ENCODE results near the gene KCNAB3. TPM values are rescaled to one million over a fixed set of nuclear protein-coding genes. Genes with fewer than 3 reads are reported as not detected.
"Not testable (repeated sequence)": the region's sequence is repeated elsewhere in the genome, so short reads cannot be mapped to it uniquely, and the experiment has no call there.

The KCNAB3 gene
- total RNA-seq, 1 donor from 2014 or later, result not detected

DNA sequence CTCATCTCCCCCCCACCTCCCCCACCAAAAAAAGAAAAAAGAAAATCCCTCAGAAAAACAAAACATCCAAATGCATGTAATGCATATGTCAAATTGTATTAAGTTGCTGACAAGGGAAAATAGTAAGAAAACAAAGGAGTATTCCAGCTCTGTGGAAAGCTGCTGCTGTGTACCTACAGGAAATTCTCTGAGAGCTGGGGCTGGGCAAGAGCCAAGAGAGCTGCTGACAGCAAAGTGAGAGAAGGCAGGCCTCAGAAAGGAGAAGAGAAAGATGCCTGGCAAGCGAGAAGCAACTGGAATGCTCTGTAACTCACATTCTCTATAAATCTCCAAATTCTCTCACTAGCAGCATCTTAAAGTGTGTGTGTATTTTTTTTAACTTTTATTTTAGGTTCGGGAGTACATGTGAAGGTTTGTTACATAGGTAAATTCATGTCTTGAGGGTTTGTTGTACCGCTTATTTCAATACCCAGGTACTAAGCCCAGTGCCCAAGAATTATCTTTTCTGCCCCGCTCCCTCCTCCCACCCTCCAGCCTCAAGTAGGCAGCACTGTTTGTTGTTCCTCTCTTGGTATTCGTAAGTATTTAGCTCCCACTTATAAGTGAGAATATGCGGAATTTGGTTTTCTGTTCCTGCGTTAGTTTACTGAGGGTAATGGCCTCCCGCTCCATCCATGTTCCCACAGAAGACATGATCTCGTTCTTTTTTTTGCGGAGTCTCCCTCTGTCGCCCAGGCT, 26.7 kb upstream of the KCNAB3 start:
- intact Hi-C loops (cut with DNase I), result no loop called here

DNA sequence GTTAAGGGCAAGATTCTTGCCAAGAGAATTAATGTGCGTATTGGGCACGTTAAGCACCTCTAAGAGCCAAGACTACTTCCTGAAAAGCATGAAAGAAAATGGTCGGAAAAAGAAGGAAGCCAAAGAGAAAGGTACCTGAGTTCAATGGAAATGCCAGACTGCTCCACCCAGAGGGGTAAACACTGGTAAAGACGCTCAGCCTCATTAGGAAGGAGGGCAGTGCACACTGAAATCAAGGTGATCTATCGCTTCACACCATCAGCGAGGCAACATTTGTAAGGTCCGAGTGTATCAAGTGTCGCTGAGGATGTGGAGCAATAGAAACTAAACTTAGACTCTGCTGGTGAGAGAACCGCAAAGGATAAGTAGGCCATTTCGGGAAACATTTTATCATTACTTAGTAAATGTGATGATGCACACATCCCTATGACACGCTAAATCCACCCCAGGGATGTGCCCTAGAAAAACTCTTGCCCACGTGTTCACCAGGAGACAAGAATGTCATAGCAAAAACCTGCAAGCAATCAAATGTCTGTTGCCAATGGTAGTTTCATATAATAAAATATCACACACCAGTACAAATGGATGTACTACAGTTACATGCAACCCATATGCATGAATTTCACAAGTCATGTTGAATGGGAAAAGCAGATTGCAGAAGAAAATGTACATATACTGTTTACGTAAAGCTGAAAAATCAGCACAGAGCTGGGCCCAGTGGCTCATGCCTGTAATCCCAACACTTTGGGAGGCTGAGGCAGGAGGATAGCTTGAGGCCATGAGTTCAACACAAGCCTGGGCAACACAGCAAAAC, 26.0 kb upstream of the KCNAB3 start:
- Histone ChIP-seq H3K27me3 (no peaks in the 10 kb centered on the region), H3K36me3 (no peaks in the 10 kb centered on the region), H3K4me1 (no peaks in the 10 kb centered on the region), H3K27ac (no peak overlapping the region), H3K4me3 (no peak overlapping the region), H3K9me3 (no peaks in the 10 kb centered on the region)
- TF ChIP-seq, protein P1, sequence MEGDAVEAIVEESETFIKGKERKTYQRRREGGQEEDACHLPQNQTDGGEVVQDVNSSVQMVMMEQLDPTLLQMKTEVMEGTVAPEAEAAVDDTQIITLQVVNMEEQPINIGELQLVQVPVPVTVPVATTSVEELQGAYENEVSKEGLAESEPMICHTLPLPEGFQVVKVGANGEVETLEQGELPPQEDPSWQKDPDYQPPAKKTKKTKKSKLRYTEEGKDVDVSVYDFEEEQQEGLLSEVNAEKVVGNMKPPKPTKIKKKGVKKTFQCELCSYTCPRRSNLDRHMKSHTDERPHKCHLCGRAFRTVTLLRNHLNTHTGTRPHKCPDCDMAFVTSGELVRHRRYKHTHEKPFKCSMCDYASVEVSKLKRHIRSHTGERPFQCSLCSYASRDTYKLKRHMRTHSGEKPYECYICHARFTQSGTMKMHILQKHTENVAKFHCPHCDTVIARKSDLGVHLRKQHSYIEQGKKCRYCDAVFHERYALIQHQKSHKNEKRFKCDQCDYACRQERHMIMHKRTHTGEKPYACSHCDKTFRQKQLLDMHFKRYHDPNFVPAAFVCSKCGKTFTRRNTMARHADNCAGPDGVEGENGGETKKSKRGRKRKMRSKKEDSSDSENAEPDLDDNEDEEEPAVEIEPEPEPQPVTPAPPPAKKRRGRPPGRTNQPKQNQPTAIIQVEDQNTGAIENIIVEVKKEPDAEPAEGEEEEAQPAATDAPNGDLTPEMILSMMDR (IDR thresholded peaks at IDR 0.05), result no peak
- intact Hi-C loops (cut with DNase I), result no loop called here
- no peak for DNase-seq (ENCODE audit: low spot score in 2 of 2)

More for the DNA sequence above, 26.7 kb upstream of the KCNAB3 start:
- no peak overlapping the region for H3K27ac ChIP-seq
- H3K27me3 ChIP-seq, result no peaks in the 10 kb centered on the region
- no peak overlapping the region for H3K4me3 ChIP-seq
- DNase-seq (ENCODE audit: low spot score in 2 of 2), result no peak
- H3K9me3 ChIP-seq, result no peaks in the 10 kb centered on the region
- TF ChIP-seq, protein P1 (IDR thresholded peaks at IDR 0.05), result no peak
- no peaks in the 10 kb centered on the region for H3K4me1 ChIP-seq
- no peaks in the 10 kb centered on the region for H3K36me3 ChIP-seq

DNA sequence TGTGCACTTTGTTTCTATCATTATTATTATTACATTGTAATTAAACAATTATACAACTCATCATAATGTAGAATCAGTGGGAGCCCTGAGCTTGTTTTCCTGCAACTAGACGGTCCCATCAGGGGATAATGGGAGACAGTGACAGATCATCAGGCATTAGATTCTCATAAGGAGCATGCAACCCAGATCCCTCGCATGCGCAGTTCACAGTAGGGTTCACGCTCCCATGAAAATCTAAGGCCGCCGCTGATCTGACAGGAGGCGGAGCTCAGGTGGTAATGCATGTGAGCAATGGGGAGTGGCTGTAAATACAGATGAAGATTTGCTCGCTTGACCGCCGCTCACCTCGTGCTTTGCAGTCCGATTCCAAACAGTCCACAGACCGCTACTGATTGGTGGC, 23.6 kb upstream of the KCNAB3 start:
- DNase-seq (ENCODE audit: low spot score in 2 of 2); H3K9me3 ChIP-seq; H3K27me3 ChIP-seq; H3K27ac ChIP-seq; H3K4me3 ChIP-seq; intact Hi-C loops (cut with DNase I); H3K4me1 ChIP-seq: not testable (repeated sequence)
- peaks cover 3 to 14% of the 10 kb centered on the region in 2 donors for H3K36me3 ChIP-seq

DNA sequence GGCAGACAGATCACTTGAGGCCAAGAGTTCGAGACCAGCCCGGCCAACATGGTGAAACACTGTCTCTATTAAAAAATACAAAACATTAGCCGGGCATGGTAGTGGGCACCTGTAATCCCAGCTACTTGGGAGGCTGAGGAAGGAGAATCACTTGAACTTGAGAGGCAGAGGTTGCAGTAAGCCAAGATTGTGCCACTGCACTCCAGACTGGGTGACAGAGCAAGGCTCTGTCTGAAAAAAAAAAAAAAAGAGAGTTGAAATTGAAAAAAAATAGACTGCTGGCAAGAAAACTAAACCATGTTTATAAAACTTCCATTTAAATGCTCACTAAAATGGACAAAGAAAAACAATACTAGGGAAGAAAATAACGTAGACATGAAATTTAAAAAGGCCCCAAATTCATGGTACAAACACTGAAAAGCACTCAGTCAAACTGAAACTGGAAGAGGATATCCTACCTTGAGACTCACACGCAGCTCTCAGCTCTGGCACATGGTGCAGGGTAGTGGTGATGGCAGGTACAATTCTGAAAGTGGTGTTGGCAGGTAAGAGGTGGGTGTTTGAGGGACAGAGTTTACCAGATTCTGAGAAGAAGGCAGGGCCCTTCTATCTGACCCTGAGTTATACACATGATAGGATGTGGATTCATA, 21.6 kb upstream of the KCNAB3 start:
- H3K36me3 ChIP-seq, result peaks cover 11 to 32% of the 10 kb centered on the region in 2 donors
- DNase-seq (ENCODE audit: low spot score in 2 of 2), result no peak
- H3K4me1 ChIP-seq, result no peaks in the 10 kb centered on the region
- H3K27ac ChIP-seq, result no peak overlapping the region
- H3K27me3 ChIP-seq, result no peaks in the 10 kb centered on the region
- TF ChIP-seq, protein P1 (IDR thresholded peaks at IDR 0.05), result no peak
- intact Hi-C loops (cut with DNase I), result no loop called here
- H3K9me3 ChIP-seq, result no peaks in the 10 kb centered on the region
- H3K4me3 ChIP-seq, result no peak overlapping the region

DNA sequence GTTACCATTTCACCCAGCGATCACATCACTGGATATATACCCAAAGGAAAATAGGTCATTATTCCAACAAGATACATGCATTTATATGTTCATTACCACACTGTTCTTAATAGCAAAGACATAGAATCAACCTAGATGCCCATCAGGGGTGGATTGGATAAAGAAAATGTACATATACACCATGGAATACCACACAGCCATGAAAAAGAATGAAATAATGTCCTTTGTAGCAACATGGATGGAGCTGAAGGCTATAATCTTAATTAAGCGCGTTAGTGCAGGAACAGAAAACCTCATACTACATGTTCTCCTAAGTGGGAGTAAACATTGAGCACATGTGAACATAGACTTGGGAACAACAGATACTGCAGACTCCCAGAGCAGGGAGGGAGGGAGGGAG, 20.9 kb upstream of the KCNAB3 start:
- Histone ChIP-seq H3K9me3 (no peaks in the 10 kb centered on the region), H3K27me3 (no peaks in the 10 kb centered on the region), H3K4me3 (no peak overlapping the region), H3K27ac (no peak overlapping the region), H3K36me3 (peaks cover 18 to 38% of the 10 kb centered on the region in 2 donors), H3K4me1 (no peaks in the 10 kb centered on the region)
- intact Hi-C loops (cut with DNase I), result no loop called here
- TF ChIP-seq, protein P1 (IDR thresholded peaks at IDR 0.05), result no peak
- DNase-seq (ENCODE audit: low spot score in 2 of 2), result no peak

DNA sequence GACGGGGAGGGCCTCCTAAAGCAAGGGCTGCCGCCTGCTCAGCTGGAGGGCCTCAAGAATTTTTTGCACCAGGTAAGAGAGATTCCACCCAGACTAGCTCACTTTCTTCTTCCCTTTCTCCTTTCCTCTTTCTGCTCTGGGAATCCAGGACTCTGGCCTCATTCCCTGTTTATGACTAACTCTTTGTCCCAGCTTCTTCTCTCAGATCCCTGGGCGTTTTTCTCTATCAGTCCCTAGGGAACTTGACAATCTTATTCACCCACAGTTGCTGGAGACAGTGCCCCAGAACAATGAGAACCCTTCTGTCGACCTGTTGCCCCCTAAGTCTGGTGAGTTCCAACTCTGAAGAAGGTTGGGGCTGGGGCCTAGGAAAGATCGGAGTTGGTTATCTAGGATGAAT, 18.0 kb upstream of the KCNAB3 start:
- Histone ChIP-seq H3K9me3 (no peaks in the 10 kb centered on the region), H3K27me3 (no peaks in the 10 kb centered on the region), H3K4me3 (no peak overlapping the region), H3K27ac (no peak overlapping the region), H3K4me1 (no peaks in the 10 kb centered on the region), H3K36me3 (peaks cover 42 to 63% of the 10 kb centered on the region in 2 donors)
- intact Hi-C loops (cut with DNase I), result no loop called here
- TF ChIP-seq, protein P1 (IDR thresholded peaks at IDR 0.05), result no peak
- DNase-seq (ENCODE audit: low spot score in 2 of 2), result no peak
